ENCODE measurements around the gene WNT3A.

The WNT3A gene

GRCh38 chr1:228009116-228009827 lies 2.5 kb downstream of the WNT3A start:
- TF ChIP-seq CTCF (IDR thresholded peaks at IDR 0.05; ENCODE audit: low read depth, low read length) = no peak
- Histone ChIP-seq H3K36me3 (no peaks in the 10 kb centered on the region), H3K4me3 (ENCODE audit: low read depth, low read length) (no peak overlapping the region), H3K27me3 (ENCODE audit: insufficient read depth, low read depth, severe bottlenecking) (peaks cover 41% of the 10 kb centered on the region), H3K9me3 (ENCODE audit: severe bottlenecking) (no peaks in the 10 kb centered on the region), H3K27ac (no peak overlapping the region)
- DNase-seq = no peak

- Histone ChIP-seq H3K27ac (no peak overlapping the region), H3K36me3 (no peaks in the 10 kb centered on the region), H3K9me3 (ENCODE audit: severe bottlenecking) (no peaks in the 10 kb centered on the region), H3K27me3 (ENCODE audit: insufficient read depth, low read depth, severe bottlenecking) (peaks cover 33% of the 10 kb centered on the region), H3K4me3 (ENCODE audit: low read depth, low read length) (no peak overlapping the region)
- TF ChIP-seq CTCF (IDR thresholded peaks at IDR 0.05; ENCODE audit: low read depth, low read length) = no peak
- DNase-seq = peak; percentile 14
These were observed 3.3 kb downstream of the WNT3A start for GRCh38 chr1:228009828-228010775.

GRCh38 chr1:228010921-228011320 lies 4.1 kb downstream of the WNT3A start:
- TF ChIP-seq CTCF (IDR thresholded peaks at IDR 0.05; ENCODE audit: low read depth, low read length) = no peak
- Histone ChIP-seq H3K36me3 (no peaks in the 10 kb centered on the region), H3K27me3 (ENCODE audit: insufficient read depth, low read depth, severe bottlenecking) (peaks cover 31% of the 10 kb centered on the region), H3K9me3 (ENCODE audit: severe bottlenecking) (no peaks in the 10 kb centered on the region), H3K27ac (no peak overlapping the region), H3K4me3 (ENCODE audit: low read depth, low read length) (no peak overlapping the region)
- DNase-seq = no peak

- DNase-seq = no peak
- peaks cover 25% of the 10 kb centered on the region for H3K27me3 ChIP-seq (ENCODE audit: insufficient read depth, low read depth, severe bottlenecking)
These were observed 5.0 kb downstream of the WNT3A start for GRCh38 chr1:228011721-228012311.

GRCh38 chr1:228012555-228012954 lies 5.8 kb downstream of the WNT3A start:
- DNase-seq = no peak
- TF ChIP-seq CTCF (IDR thresholded peaks at IDR 0.05; ENCODE audit: low read depth, low read length) = no peak
- no peak overlapping the region for H3K4me3 ChIP-seq (ENCODE audit: low read depth, low read length)
- no peaks in the 10 kb centered on the region for H3K9me3 ChIP-seq (ENCODE audit: severe bottlenecking)
- H3K27me3 ChIP-seq (ENCODE audit: insufficient read depth, low read depth, severe bottlenecking) = peaks cover 19% of the 10 kb centered on the region
- no peak overlapping the region for H3K27ac ChIP-seq
- H3K36me3 ChIP-seq = no peaks in the 10 kb centered on the region

More at GRCh38 chr1:228011721-228012311, 5.0 kb downstream of the WNT3A start:
- no peak overlapping the region for H3K4me3 ChIP-seq (ENCODE audit: low read depth, low read length)
- no peaks in the 10 kb centered on the region for H3K9me3 ChIP-seq (ENCODE audit: severe bottlenecking)
- no peak for TF ChIP-seq CTCF (IDR thresholded peaks at IDR 0.05; ENCODE audit: low read depth, low read length)
- H3K36me3 ChIP-seq = no peaks in the 10 kb centered on the region
- H3K27ac ChIP-seq = no peak overlapping the region
